Measurements from ENCODE around the gene FAM222B.

DNA sequence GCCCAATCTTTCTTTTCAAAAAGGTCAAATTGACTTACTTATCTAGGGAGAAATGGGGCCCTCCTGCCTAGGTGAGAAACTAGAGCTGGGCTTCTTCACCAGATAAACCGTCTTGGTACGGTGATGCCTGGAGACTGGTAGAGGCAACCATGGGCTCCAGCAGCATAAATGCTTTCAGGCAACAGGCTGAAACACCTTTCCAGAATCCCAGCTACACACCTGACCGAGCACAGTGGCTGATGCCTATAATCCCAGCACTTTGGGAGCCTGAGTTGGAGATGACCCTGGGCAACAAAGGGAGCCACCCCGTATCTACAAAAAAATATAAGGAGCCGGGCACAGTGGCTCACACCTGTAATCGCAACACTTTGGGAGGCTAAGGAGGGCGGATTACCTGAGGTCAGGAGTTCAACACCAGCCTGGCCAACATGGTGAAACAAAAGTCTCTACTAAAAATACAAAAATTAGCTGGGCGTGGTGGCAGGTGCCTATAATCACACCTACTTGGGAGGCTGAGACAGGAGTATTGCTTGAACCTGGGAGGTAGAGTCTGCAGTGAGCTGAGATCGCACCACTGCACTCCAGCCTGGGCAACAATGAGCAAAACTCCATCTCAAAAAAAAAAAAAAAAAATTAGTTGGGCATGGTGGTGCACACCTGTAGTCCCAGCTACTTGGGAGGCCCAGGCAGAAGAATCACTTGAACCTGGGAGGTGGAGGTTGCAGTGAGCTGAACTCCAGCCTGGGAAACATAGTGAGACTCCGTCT lies 90.8 kb downstream of the FAM222B start:
- TF ChIP-seq CTCF (IDR thresholded peaks at IDR 0.05) (no peak), POLR2AphosphoS5 (IDR thresholded peaks at IDR 0.05) (peak in 1 of 3 donors; percentile 4), POLR2A (IDR thresholded peaks at IDR 0.05) (no peak)
